ENCODE results near the gene MTSS2. TPM values are rescaled to one million over a fixed set of nuclear protein-coding genes. Genes with fewer than 3 reads are reported as not detected.

MTSS2 gene
- total and polyA plus RNA-seq, 2 experiments from 2014 or later, result 1.6 to 19.6 TPM

DNA sequence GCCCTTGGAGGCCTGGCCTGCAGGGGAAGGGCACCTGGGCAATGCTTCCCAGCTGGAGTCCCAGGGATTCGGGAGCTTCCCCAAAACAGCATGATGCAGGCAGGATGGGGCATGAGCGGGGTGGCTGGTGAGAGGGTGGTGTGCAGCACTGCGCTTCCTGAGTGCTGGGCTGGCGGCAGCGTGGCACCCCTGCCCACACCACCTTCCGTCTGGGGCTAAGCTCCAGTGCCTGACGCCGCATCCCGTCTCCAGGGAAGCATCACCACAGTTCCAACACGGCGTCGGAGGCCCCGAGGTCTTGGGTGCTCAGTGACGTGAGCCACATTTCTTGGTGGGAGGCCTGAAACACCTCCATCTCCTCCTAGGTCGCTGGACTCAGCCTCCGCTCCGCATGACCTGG lies 13.8 kb upstream of the MTSS2 start:
- no peaks in the 10 kb centered on the region for H3F3A ChIP-seq (replicated peaks; ENCODE audit: low read depth)
- no peak for TF ChIP-seq EZH2 (IDR thresholded peaks at IDR 0.05; ENCODE audit: low read depth, unreplicated experiment)
- TF ChIP-seq ZNF114 (CRISPR knock-in tag; IDR thresholded peaks at IDR 0.05), result no peak
- no peak for TF ChIP-seq ZNF331 (CRISPR knock-in tag; IDR thresholded peaks at IDR 0.05; ENCODE audit: low read depth)
- no peak for TF ChIP-seq ETS1 (IDR thresholded peaks at IDR 0.05)
- no peak for TF ChIP-seq STAT1 (IDR thresholded peaks at IDR 0.05; ENCODE audit: unreplicated experiment)
- TF ChIP-seq REST (IDR thresholded peaks at IDR 0.05; ENCODE audit: unreplicated experiment), result no peak
- TF ChIP-seq EZH2phosphoT487 (IDR thresholded peaks at IDR 0.05; ENCODE audit: unreplicated experiment), result no peak
- TF ChIP-seq CREB1 (CRISPR knock-in tag; IDR thresholded peaks at IDR 0.05; ENCODE audit: low read depth), result no peak
- TF ChIP-seq POLR2AphosphoS5 (IDR thresholded peaks at IDR 0.05; ENCODE audit: low read depth), result no peak
- no peak for TF ChIP-seq JUNB (IDR thresholded peaks at IDR 0.05; ENCODE audit: unreplicated experiment)
- TF ChIP-seq, protein P1, sequence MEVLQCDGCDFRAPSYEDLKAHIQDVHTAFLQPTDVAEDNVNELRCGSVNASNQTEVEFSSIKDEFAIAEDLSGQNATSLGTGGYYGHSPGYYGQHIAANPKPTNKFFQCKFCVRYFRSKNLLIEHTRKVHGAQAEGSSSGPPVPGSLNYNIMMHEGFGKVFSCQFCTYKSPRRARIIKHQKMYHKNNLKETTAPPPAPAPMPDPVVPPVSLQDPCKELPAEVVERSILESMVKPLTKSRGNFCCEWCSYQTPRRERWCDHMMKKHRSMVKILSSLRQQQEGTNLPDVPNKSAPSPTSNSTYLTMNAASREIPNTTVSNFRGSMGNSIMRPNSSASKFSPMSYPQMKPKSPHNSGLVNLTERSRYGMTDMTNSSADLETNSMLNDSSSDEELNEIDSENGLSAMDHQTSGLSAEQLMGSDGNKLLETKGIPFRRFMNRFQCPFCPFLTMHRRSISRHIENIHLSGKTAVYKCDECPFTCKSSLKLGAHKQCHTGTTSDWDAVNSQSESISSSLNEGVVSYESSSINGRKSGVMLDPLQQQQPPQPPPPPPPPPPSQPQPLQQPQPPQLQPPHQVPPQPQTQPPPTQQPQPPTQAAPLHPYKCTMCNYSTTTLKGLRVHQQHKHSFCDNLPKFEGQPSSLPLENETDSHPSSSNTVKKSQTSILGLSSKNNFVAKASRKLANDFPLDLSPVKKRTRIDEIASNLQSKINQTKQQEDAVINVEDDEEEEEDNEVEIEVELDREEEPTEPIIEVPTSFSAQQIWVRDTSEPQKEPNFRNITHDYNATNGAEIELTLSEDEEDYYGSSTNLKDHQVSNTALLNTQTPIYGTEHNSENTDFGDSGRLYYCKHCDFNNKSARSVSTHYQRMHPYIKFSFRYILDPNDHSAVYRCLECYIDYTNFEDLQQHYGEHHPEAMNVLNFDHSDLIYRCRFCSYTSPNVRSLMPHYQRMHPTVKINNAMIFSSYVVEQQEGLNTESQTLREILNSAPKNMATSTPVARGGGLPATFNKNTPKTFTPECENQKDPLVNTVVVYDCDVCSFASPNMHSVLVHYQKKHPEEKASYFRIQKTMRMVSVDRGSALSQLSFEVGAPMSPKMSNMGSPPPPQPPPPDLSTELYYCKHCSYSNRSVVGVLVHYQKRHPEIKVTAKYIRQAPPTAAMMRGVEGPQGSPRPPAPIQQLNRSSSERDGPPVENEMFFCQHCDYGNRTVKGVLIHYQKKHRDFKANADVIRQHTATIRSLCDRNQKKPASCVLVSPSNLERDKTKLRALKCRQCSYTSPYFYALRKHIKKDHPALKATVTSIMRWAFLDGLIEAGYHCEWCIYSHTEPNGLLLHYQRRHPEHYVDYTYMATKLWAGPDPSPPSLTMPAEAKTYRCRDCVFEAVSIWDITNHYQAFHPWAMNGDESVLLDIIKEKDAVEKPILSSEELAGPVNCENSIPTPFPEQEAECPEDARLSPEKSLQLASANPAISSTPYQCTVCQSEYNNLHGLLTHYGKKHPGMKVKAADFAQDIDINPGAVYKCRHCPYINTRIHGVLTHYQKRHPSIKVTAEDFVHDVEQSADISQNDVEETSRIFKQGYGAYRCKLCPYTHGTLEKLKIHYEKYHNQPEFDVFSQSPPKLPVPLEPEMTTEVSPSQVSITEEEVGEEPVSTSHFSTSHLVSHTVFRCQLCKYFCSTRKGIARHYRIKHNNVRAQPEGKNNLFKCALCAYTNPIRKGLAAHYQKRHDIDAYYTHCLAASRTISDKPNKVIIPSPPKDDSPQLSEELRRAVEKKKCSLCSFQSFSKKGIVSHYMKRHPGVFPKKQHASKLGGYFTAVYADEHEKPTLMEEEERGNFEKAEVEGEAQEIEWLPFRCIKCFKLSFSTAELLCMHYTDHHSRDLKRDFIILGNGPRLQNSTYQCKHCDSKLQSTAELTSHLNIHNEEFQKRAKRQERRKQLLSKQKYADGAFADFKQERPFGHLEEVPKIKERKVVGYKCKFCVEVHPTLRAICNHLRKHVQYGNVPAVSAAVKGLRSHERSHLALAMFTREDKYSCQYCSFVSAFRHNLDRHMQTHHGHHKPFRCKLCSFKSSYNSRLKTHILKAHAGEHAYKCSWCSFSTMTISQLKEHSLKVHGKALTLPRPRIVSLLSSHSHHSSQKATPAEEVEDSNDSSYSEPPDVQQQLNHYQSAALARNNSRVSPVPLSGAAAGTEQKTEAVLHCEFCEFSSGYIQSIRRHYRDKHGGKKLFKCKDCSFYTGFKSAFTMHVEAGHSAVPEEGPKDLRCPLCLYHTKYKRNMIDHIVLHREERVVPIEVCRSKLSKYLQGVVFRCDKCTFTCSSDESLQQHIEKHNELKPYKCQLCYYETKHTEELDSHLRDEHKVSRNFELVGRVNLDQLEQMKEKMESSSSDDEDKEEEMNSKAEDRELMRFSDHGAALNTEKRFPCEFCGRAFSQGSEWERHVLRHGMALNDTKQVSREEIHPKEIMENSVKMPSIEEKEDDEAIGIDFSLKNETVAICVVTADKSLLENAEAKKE (CRISPR knock-in tag; IDR thresholded peaks at IDR 0.05), result no peak
- TF ChIP-seq CTCF (conservative IDR thresholded peaks at IDR 0.05; ENCODE audit: low read depth in 2 of 2), result no peak
- no peak for TF ChIP-seq NANOG (IDR thresholded peaks at IDR 0.05; ENCODE audit: borderline replicate concordance)
- H3K36me3 ChIP-seq (ENCODE audit: insufficient read depth), result no peaks in the 10 kb centered on the region
- no peak overlapping the region for H2AFZ ChIP-seq
- H3K4me2 ChIP-seq, result no peak overlapping the region
- Mint-ChIP-seq H3K9me3 (no peaks in the 10 kb centered on the region), H3K27me3 (ENCODE audit: insufficient read depth, low read depth, poor library complexity) (peaks cover 31% of the 10 kb centered on the region), H3K36me3 (ENCODE audit: low read depth) (no peaks in the 10 kb centered on the region; the same call in 2 of the 3 replicates), H3K4me3 (no peak overlapping the region), H3K27ac (peak overlapping the region; percentile 70; the same call in 1 of the 2 replicates), H3K4me1 (peaks cover 38% of the 10 kb centered on the region)
- ATAC-seq, result no peak
- DNase-seq (ENCODE audit: low spot score), result no peak
- no peaks in the 10 kb centered on the region for H3K9me2 ChIP-seq (ENCODE audit: insufficient read depth)
- H3K4me1 ChIP-seq (ENCODE audit: insufficient read depth), result peaks cover 19% of the 10 kb centered on the region
- H3K27me3 ChIP-seq (ENCODE audit: insufficient read depth), result no peaks in the 10 kb centered on the region
- no peak overlapping the region for H3K27ac ChIP-seq (ENCODE audit: low read depth)
- no peaks in the 10 kb centered on the region for H4K20me1 ChIP-seq (replicated peaks; ENCODE audit: insufficient read depth)
- H3K4me3 ChIP-seq, result no peak overlapping the region
- H3K79me2 ChIP-seq (replicated peaks; ENCODE audit: insufficient read depth), result no peaks in the 10 kb centered on the region

All from GM23338 (cell line).